Pancreas (tissue), 10 donors: ENCODE data around the gene ARHGAP10. TPM values are rescaled to one million over a fixed set of nuclear protein-coding genes. Genes with fewer than 3 reads are reported as not detected.

Experiments used
- ATAC-seq, 4 donors: fragments of 200-7000 bp; cut with Tn5 transposase; one replicate each; pipeline versions ENCODE4 v1.8.0 to v1.9.1; 2020; ENCODE audit warnings: mild to moderate bottlenecking in 4 of 4, moderate library complexity in 4 of 4
- DNase-seq, 6 donors: peaks; one replicate each; pipeline ENCODE4 v3.0.0-alpha.2; 2020
- FAIRE-seq: peaks from 2 replicates; lab custom pipeline; 2012; peaks lifted over from hg19 to GRCh38; lab: Jason Lieb, UNC
- H3K27ac ChIP-seq, 4 donors: fragments of 200-600 bp; sonication (generic); 1 replicate in 3 of 4; 2 replicates in 1 of 4; pipeline versions ENCODE4 v1.5.0 to v1.8.0; 2020
- H3K27me3 ChIP-seq, 4 donors: fragments of 200-600 bp; one replicate each; pipeline ENCODE4 v1.8.0; 2021
- H3K36me3 ChIP-seq, 3 donors: fragments of 200-600 bp; sonication (generic) in 1 of 3; one replicate each; pipeline versions ENCODE4 v1.5.0 to v1.8.0; 2020 to 2021
- H3K4me1 ChIP-seq, 3 donors: fragments of 200-600 bp; one replicate each; pipeline ENCODE4 v1.8.0; 2021
- H3K4me3 ChIP-seq, 4 donors: fragments of 200-600 bp; sonication (generic) in 2 of 4; one replicate each; pipeline versions ENCODE4 v1.5.0 to v1.8.0; 2020 to 2021
- H3K9me3 ChIP-seq, 4 donors: fragments of 200-600 bp; one replicate each; pipeline ENCODE4 v1.8.0; 2021
- CTCF ChIP-seq, 4 donors: fragments of 200-600 bp; sonication (generic) in 3 of 4; IDR thresholded peaks; one replicate each; pipeline versions ENCODE4 v1.5.0 to v1.8.0; 2021; ENCODE audit warnings: antibody characterized with exemption in 4 of 4
- WGBS, 2 donors: extraction: QIAGEN DNeasy Blood & Tissue Kit; methylation state at CpG; one replicate each; pipeline ENCODE4 v1.1.7; 2013; 5-methylcytosine and 5-hydroxymethylcytosine counted together
- intact Hi-C, 3 donors: fragments of 100-400 bp; cut with DNase I; formaldehyde crosslinking; loops; one replicate each; pipeline versions ENCODE4 v1.11.1 to v1.14.2; 2022
- polyA plus RNA-seq, 2 donors: library from polyadenylated mRNA; stranded (reverse); fragments of 200-250 nt; gene quantifications; one replicate each; pipeline ENCODE4 v1.2.3, GENCODE V29; 2013
- total RNA-seq, 6 donors: library from RNA; stranded (reverse); fragmentation: NEBNext Ultra II Directional in 4 of 6; extraction: Animal tissue kit (Norgen Biotek cat#: 25700) in 4 of 6; gene quantifications; one replicate each; pipeline versions ENCODE4 v1.2.1 to v1.2.4, GENCODE V29; 2021 to 2023
- donor health status: healthy with polysubstance abuse.
- donor health status: DM: no; HTN: no; CAD: no; lungs with moderate emphysema.
- donor health status: DM: no; HTN: no; CAD: no.
- donor health status: control.
- donor health status: control.
- donor health status: Bipolar disorder and iron deficiency.
- donor health status: DM: yes; HTN: yes; CAD: no.
- donor health status: DM: no; HTN: no; CAD: no.
- donor health status: DM: no; HTN: no; CAD: no.
- donor health status: DM: yes; HTN: yes; CAD: no.

Gene ARHGAP10
- total and polyA plus RNA-seq, 8 donors: 6.3 to 14.8 (median 8.7) TPM

- ATAC-seq: no peak
- Histone ChIP-seq H3K36me3 (no peaks in the 10 kb centered on the region), H3K27ac (no peak overlapping the region), H3K27me3 (no peaks in the 10 kb centered on the region), H3K4me1 (no peaks in the 10 kb centered on the region), H3K9me3 (no peaks in the 10 kb centered on the region), H3K4me3 (no peak overlapping the region)
- intact Hi-C loops: no loop called here
- no peak for FAIRE-seq
- 84 to 90% methylated on average over 4 of the region's 4 CpGs for WGBS, 2 donors
- TF ChIP-seq CTCF (IDR thresholded peaks at IDR 0.05): no peak
- DNase-seq: no peak
These were observed 69.9 kb downstream of the ARHGAP10 start for GRCh38 chr4:147801820-147802219.

GRCh38 chr4:147802346-147802745 lies 70.5 kb downstream of the ARHGAP10 start:
- Histone ChIP-seq H3K4me1 (no peaks in the 10 kb centered on the region), H3K36me3 (no peaks in the 10 kb centered on the region), H3K27ac (no peak overlapping the region), H3K4me3 (no peak overlapping the region), H3K9me3 (no peaks in the 10 kb centered on the region), H3K27me3 (no peaks in the 10 kb centered on the region)
- no peak for FAIRE-seq
- WGBS, 2 donors: 85 to 86% methylated on average over 2 of the region's 2 CpGs
- TF ChIP-seq CTCF (IDR thresholded peaks at IDR 0.05): no peak
- no peak for ATAC-seq
- intact Hi-C loops: no loop called here
- DNase-seq: no peak

- H3K9me3 ChIP-seq: no peaks in the 10 kb centered on the region
- no peak for TF ChIP-seq CTCF (IDR thresholded peaks at IDR 0.05)
- FAIRE-seq: no peak
- intact Hi-C loops: no loop called here
- WGBS, 2 donors: 91 to 95% methylated on average over 4 of the region's 4 CpGs
- no peak for DNase-seq
- H3K27ac ChIP-seq: no peak overlapping the region
- no peaks in the 10 kb centered on the region for H3K4me1 ChIP-seq
- H3K27me3 ChIP-seq: no peaks in the 10 kb centered on the region
- H3K4me3 ChIP-seq: no peak overlapping the region
- no peak for ATAC-seq
- H3K36me3 ChIP-seq: no peaks in the 10 kb centered on the region
These were observed 74.1 kb downstream of the ARHGAP10 start for GRCh38 chr4:147805946-147806345.

GRCh38 chr4:147808447-147808846 lies 76.6 kb downstream of the ARHGAP10 start:
- TF ChIP-seq CTCF (IDR thresholded peaks at IDR 0.05): no peak
- Histone ChIP-seq H3K36me3 (no peaks in the 10 kb centered on the region), H3K4me1 (no peaks in the 10 kb centered on the region), H3K9me3 (no peaks in the 10 kb centered on the region), H3K27me3 (no peaks in the 10 kb centered on the region), H3K4me3 (no peak overlapping the region), H3K27ac (no peak overlapping the region)
- intact Hi-C loops: no loop called here
- DNase-seq (no peak), ATAC-seq (peak in 1 of 4 donors; percentile 38), FAIRE-seq (no peak)
- WGBS, 2 donors: 50 to 63% methylated on average over 1 of the region's 1 CpG

GRCh38 chr4:147809211-147809610 lies 77.3 kb downstream of the ARHGAP10 start:
- H3K4me1 ChIP-seq: peaks cover 0 to under 1% (median 0%) of the 10 kb centered on the region in 3 donors
- FAIRE-seq (no peak), ATAC-seq (no peak), DNase-seq (no peak)
- 48 to 61% methylated on average over 3 of the region's 3 CpGs for WGBS, 2 donors
- H3K27ac ChIP-seq: no peak overlapping the region
- H3K27me3 ChIP-seq: no peaks in the 10 kb centered on the region
- H3K4me3 ChIP-seq: no peak overlapping the region
- H3K36me3 ChIP-seq: no peaks in the 10 kb centered on the region
- intact Hi-C loops: no loop called here
- H3K9me3 ChIP-seq: no peaks in the 10 kb centered on the region
- no peak for TF ChIP-seq CTCF (IDR thresholded peaks at IDR 0.05)
